B cell (primary cell): ENCODE data around the gene LIPE. TPM values are rescaled to one million over a fixed set of nuclear protein-coding genes. Genes with fewer than 3 reads are reported as not detected.

Experiments
- ATAC-seq: fragments of 200-7000 bp; cut with Tn5 transposase; one replicate; pipeline ENCODE4 v1.10.0; 2021; ENCODE audit warnings: low read depth, mild to moderate bottlenecking, moderate number of reproducible peaks, moderate library complexity
- CTCF ChIA-PET: fragments of 350-600 bp; sonication (Branson Sonifier 250); formaldehyde crosslinking; loops from one replicate; lab custom pipeline; 2021; ENCODE audit warnings: antibody characterized with exemption, inconsistent platforms; lab: Charles Lee
- POLR2A ChIA-PET: fragments of 350-600 bp; sonication (Branson Sonifier 250); formaldehyde crosslinking; loops from one replicate; lab custom pipeline; 2021; ENCODE audit warnings: antibody characterized with exemption; lab: Charles Lee
- DNase-seq: peaks from one replicate; pipeline ENCODE4 v3.0.0; 2013
- H2AFZ ChIP-seq: 2 replicates; pipeline ENCODE4 v1.6.1; 2012; ENCODE audit warnings: mild to moderate bottlenecking, low read depth, low read length; ENCODE audit not compliant: insufficient read depth, poor library complexity, severe bottlenecking
- H3K27ac ChIP-seq, 2 donors: 1 replicate in 1 of 2; 2 replicates in 1 of 2; pipeline ENCODE4 v1.5.1; 2012 to 2013; ENCODE audit warnings: low read length in 2 of 2, mild to moderate bottlenecking in 2 of 2, moderate library complexity in 1 of 2
- H3K27me3 ChIP-seq, 4 experiments: fragments of 200-600 bp in 1 of 4; sonication (generic) in 1 of 4; replicated peaks in 1 of 4; 1 replicate in 2 of 4; 2 replicates in 2 of 4; pipeline versions ENCODE4 v1.6.1 to v1.7.0; 2013 to 2016; ENCODE audit warnings: low read length in 3 of 4, mild to moderate bottlenecking in 2 of 4, mixed read lengths in 1 of 4, moderate library complexity in 1 of 4; ENCODE audit not compliant: insufficient read depth in 4 of 4, control insufficient read depth in 3 of 4; ENCODE audit errors: control extremely low read depth in 1 of 4
- H3K36me3 ChIP-seq, 2 experiments: replicated peaks in 1 of 2; 1 replicate in 1 of 2; 2 replicates in 1 of 2; pipeline versions ENCODE4 v1.6.1 to v1.7.1; 2013; ENCODE audit warnings: low read length in 1 of 2; ENCODE audit not compliant: insufficient read depth in 2 of 2, control insufficient read depth in 1 of 2; ENCODE audit errors: control extremely low read depth in 1 of 2, extremely low read depth in 1 of 2
- H3K4me1 ChIP-seq, 2 donors: fragments of 200-600 bp in 1 of 2; sonication (generic) in 1 of 2; 1 replicate in 1 of 2; 2 replicates in 1 of 2; pipeline versions ENCODE4 v1.5.1 to v1.6.1; 2013 to 2017; ENCODE audit warnings: low read length in 2 of 2; ENCODE audit not compliant: control insufficient read depth in 2 of 2, insufficient read depth in 2 of 2
- H3K4me2 ChIP-seq: replicated peaks from 2 replicates; pipeline ENCODE3; 2012; ENCODE audit warnings: mild to moderate bottlenecking, low read depth, low read length; ENCODE audit not compliant: poor library complexity, severe bottlenecking
- H3K4me3 ChIP-seq, 5 experiments: fragments of 200-600 bp in 1 of 5; sonication (generic) in 1 of 5; 1 replicate in 3 of 5; 2 replicates in 2 of 5; pipeline versions ENCODE4 v1.5.1 to v1.7.0; 2011 to 2016; ENCODE audit warnings: low read length in 4 of 5, mild to moderate bottlenecking in 4 of 5, low read depth in 2 of 5, control low read depth in 1 of 5, moderate library complexity in 1 of 5; ENCODE audit not compliant: insufficient read depth in 1 of 5; ENCODE audit errors: control extremely low read depth in 1 of 5, extremely low read depth in 1 of 5
- H3K79me2 ChIP-seq: fragments of 200-600 bp; sonication (generic); one replicate; pipeline ENCODE4 v1.6.0; 2016; ENCODE audit warnings: low read length; ENCODE audit not compliant: control insufficient read depth, insufficient read depth
- H3K9ac ChIP-seq: fragments of 200-600 bp; sonication (generic); 2 replicates; pipeline ENCODE4 v1.6.1; 2017; ENCODE audit warnings: mild to moderate bottlenecking, low read length, moderate library complexity
- H3K9me3 ChIP-seq, 3 donors: one replicate each; pipeline versions ENCODE4 v1.6.1 to v1.7.1; 2013; ENCODE audit warnings: low read length in 2 of 3; ENCODE audit not compliant: control insufficient read depth in 2 of 3, insufficient read depth in 1 of 3; ENCODE audit errors: control extremely low read depth in 1 of 3
- H4K20me1 ChIP-seq: 2 replicates; pipeline ENCODE4 v1.6.0; 2012; ENCODE audit warnings: mild to moderate bottlenecking, low read length; ENCODE audit not compliant: insufficient read depth, control insufficient read depth, poor library complexity, severe bottlenecking
- H3K27ac Mint-ChIP-seq: one replicate; pipeline ENCODE4 v1.8.0; 2021; ENCODE audit warnings: mixed read lengths
- H3K27me3 Mint-ChIP-seq: one replicate; pipeline ENCODE4 v1.8.0; 2021; ENCODE audit warnings: mixed read lengths
- H3K4me1 Mint-ChIP-seq: one replicate; pipeline ENCODE4 v1.8.0; 2021; ENCODE audit warnings: mixed read lengths
- H3K4me3 Mint-ChIP-seq: one replicate; pipeline ENCODE4 v1.8.0; 2021; ENCODE audit warnings: mixed read lengths
- H3K9me3 Mint-ChIP-seq: one replicate; pipeline ENCODE4 v1.8.0; 2022; ENCODE audit warnings: mixed read lengths; ENCODE audit not compliant: insufficient read depth
- EZH2 ChIP-seq: IDR thresholded peaks from 2 replicates; pipeline ENCODE4 v1.6.1; 2012; ENCODE audit warnings: borderline replicate concordance, low read depth, mild to moderate bottlenecking, moderate library complexity, low read length; ENCODE audit not compliant: insufficient read depth, poor library complexity, severe bottlenecking
- WGBS: methylation state at CpG from one replicate; pipeline ENCODE4 v1.1.5; 2013; ENCODE audit warnings: missing lambda C conversion rate; ENCODE audit not compliant: insufficient coverage; 5-methylcytosine and 5-hydroxymethylcytosine counted together
- intact Hi-C: fragments of 100-400 bp; cut with micrococcal nuclease; formaldehyde crosslinking; loops from one replicate; pipeline ENCODE4 v1.10.0; 2022
- polyA plus RNA-seq: library from polyadenylated mRNA; depleted of rRNA; stranded (reverse); fragments of >200 nt; gene quantifications from 2 replicates; pipeline ENCODE4 v1.2.3, GENCODE V29; 2012
- total RNA-seq, 2 donors: library from RNA; stranded (reverse); fragments of 120-200 nt in 1 of 2; gene quantifications; 1 replicate in 1 of 2; 2 replicates in 1 of 2; pipeline versions ENCODE4 v1.2.3 to v1.2.4, GENCODE V29; 2013 to 2022
- TF ChIP-seq, protein P1 (sequence below): fragments of 200-600 bp; IDR thresholded peaks from one replicate; pipeline ENCODE4 v1.8.0; 2022; ENCODE audit warnings: antibody characterized with exemption, mild to moderate bottlenecking

The LIPE gene
- total and polyA plus RNA-seq, 2 donors (not counting 1 experiment from before 2014, with no cell fraction given), result 46.9 to 49.4 TPM

DNA sequence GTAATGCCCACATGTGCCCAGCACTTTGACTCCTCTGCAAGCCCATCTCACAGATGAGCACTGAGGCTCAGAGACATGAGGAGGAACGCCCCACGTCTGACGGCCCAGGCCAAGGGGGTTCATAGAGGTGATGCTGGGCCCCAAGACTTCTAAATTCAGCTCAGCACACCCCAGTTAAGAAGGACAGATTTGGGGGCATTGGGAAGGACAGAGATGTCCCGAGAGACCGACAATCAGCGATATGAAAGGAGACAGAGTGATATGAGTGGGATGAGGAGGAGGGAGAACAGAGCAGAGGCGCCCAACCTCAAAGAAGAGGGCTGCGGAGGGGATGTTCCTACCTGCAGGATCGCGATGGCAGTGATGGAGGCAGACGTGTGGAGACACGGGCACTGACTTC is 37.3 kb downstream of the LIPE start, which contains the start of gene CNFN:
Gene CNFN (minus strand): TSS at position 399 of the 400 bp plus-strand sequence. CDS start 1,260 bp downstream, outside the sequence.
- WGBS, result 71% methylated on average over 9 of the region's 12 CpGs
- ChIA-PET POLR2A (no interaction called here), CTCF (interaction anchor here (1.0 to 4.2 kb wide), 2 partner anchors 8 to 11 kb away, joined by 3 to 27 read pairs; no protein-coding TSS in a partner anchor)
- H3K27me3 Mint-ChIP-seq, result peaks cover 21% of the 10 kb centered on the region
- Histone ChIP-seq H3K27me3 (peaks cover 0 to 12% (median 6%) of the 10 kb centered on the region in 4 experiments), H3K4me2 (no peak within 1 kb of the TSS), H4K20me1 (no peaks in the 10 kb centered on the region), H3K4me3 (no peak within 1 kb of the TSS), H3K9me3 (no peaks in the 10 kb centered on the region), H3K4me1 (peaks cover 5 to 12% of the 10 kb centered on the region in 2 donors), H3K27ac (no peak within 1 kb of the TSS), H3K79me2 (no peaks in the 10 kb centered on the region), H2AFZ (no peak within 1 kb of the TSS), H3K36me3 (no peaks in the 10 kb centered on the region), H3K9ac (no peak within 1 kb of the TSS)
- ATAC-seq, result no peak
- intact Hi-C loops, result no loop called here
- no peaks in the 10 kb centered on the region for H3K9me3 Mint-ChIP-seq
- TF ChIP-seq, protein P1, sequence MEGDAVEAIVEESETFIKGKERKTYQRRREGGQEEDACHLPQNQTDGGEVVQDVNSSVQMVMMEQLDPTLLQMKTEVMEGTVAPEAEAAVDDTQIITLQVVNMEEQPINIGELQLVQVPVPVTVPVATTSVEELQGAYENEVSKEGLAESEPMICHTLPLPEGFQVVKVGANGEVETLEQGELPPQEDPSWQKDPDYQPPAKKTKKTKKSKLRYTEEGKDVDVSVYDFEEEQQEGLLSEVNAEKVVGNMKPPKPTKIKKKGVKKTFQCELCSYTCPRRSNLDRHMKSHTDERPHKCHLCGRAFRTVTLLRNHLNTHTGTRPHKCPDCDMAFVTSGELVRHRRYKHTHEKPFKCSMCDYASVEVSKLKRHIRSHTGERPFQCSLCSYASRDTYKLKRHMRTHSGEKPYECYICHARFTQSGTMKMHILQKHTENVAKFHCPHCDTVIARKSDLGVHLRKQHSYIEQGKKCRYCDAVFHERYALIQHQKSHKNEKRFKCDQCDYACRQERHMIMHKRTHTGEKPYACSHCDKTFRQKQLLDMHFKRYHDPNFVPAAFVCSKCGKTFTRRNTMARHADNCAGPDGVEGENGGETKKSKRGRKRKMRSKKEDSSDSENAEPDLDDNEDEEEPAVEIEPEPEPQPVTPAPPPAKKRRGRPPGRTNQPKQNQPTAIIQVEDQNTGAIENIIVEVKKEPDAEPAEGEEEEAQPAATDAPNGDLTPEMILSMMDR, result no peak
- TF ChIP-seq EZH2, result no peak
- no peak within 1 kb of the TSS for H3K4me3 Mint-ChIP-seq
- no peak for DNase-seq
- H3K27ac Mint-ChIP-seq, result no peak within 1 kb of the TSS
- H3K4me1 Mint-ChIP-seq, result peaks cover 7% of the 10 kb centered on the region

DNA sequence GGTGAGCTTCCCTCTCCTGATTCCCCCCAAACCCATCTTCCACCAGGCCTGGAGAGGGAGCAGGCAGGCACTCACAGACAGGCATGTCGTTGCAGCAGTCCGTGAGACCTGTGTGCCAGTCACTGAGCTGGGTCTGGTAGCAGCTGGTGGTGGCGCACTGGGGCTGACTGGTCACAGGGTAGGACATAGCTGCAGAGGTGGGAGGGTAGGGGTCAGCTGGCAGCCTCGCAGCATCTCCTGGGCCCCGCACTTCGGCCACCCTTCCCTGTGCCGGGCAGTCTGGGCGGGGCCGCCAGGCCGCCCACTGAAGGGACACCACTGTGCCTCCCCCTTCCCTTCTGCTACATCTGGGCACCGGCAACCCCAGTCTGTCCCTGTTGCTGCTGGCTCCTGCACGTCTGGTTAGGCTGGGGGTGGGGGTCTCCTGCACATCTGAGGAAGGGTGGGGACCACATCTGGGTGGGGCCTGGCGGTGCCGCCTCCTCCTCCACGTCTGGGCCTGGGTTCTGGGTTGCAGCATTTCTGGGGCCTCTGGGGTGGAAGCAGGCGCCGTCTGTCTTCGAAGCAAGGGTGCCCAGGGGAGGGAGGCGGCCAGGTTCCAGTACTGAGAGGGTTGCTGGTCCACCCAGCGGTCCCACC is 38.2 kb downstream of the LIPE start:
- intact Hi-C loops, result no loop called here
- H3K4me3 Mint-ChIP-seq, result no peak overlapping the region
- ATAC-seq, result no peak

More for the DNA sequence above, 38.2 kb downstream of the LIPE start:
- no peaks in the 10 kb centered on the region for H4K20me1 ChIP-seq
- TF ChIP-seq EZH2, result no peak
- TF ChIP-seq, protein P1, result no peak
- Mint-ChIP-seq H3K4me1 (peaks cover 7% of the 10 kb centered on the region), H3K9me3 (no peaks in the 10 kb centered on the region), H3K27me3 (peaks cover 21% of the 10 kb centered on the region), H3K27ac (no peak overlapping the region)
- WGBS, result 85% methylated on average over 12 of the region's 20 CpGs
- no peaks in the 10 kb centered on the region for H3K9me3 ChIP-seq
- H3K27me3 ChIP-seq, result peaks cover 0 to 12% (median 6%) of the 10 kb centered on the region in 4 experiments
- no peaks in the 10 kb centered on the region for H3K79me2 ChIP-seq
- ChIA-PET POLR2A (interaction anchor here (0.6 kb wide), 1 partner anchor 24 kb away, joined by 5 read pairs; no protein-coding TSS in a partner anchor), CTCF (interaction anchor here (1.0 to 4.2 kb wide), 3 partner anchors 8 to 12 kb away, joined by 3 to 27 read pairs (median 4); no protein-coding TSS in a partner anchor)
- no peak overlapping the region for H3K4me2 ChIP-seq
- DNase-seq, result no peak
- no peak overlapping the region for H3K27ac ChIP-seq
- no peak overlapping the region for H3K4me3 ChIP-seq
- no peak overlapping the region for H3K9ac ChIP-seq
- peaks cover 5 to 12% of the 10 kb centered on the region in 2 donors for H3K4me1 ChIP-seq
- no peaks in the 10 kb centered on the region for H3K36me3 ChIP-seq
- no peak overlapping the region for H2AFZ ChIP-seq
